GM19351 (cell line): ENCODE results near the gene PRIM2.
"Not testable (repeated sequence)": the region's sequence is repeated elsewhere in the genome, so short reads cannot be mapped to it uniquely, and the experiment has no call there.

Experiments used
- ATAC-seq: cut with Tn5 transposase; IDR thresholded peaks from one replicate; pipeline ENCODE4 v1.9.1; 2021; ENCODE audit warnings: mild to moderate bottlenecking, moderate library complexity; ENCODE audit not compliant: unreplicated experiment

The PRIM2 gene

DNA sequence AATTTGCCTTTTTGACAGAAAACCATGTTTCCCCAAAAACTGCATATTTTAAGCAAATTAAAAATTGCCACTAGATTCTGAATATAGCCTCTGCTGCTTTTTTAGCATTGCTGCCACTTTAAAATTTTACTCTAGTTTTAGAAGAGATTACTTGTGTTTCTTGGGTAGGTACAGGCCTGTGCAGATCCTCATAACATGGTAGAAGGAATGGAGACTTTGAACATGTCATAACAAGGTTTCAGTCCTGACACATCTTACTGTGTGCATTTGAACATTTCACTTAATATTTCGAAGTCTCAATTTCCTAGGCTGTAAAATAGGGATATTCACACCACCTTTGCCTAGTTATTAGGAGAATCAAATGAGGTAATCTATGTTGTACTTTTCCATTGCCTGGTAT lies 259.6 kb downstream of the PRIM2 start:
- ATAC-seq: not testable (repeated sequence)

DNA sequence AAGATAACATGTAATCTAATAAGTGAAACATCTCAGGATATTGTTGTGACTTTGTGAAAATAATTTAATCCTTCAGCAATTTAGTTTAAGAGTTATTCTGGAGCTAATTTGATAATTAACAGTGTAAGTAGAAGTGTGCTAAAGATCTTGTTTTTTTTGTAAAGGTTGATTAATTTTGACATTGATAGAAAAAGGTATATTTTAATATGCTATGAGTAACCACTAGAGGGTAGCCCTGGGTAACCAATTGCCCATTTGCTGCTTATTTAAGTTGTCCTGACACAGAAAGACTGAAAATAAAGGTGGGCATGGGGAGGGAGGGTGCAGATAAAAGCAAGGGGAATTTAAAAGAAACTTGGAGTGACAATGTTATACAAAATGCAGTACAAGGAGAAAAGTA lies 262.1 kb downstream of the PRIM2 start:
- ATAC-seq: not testable (repeated sequence)

DNA sequence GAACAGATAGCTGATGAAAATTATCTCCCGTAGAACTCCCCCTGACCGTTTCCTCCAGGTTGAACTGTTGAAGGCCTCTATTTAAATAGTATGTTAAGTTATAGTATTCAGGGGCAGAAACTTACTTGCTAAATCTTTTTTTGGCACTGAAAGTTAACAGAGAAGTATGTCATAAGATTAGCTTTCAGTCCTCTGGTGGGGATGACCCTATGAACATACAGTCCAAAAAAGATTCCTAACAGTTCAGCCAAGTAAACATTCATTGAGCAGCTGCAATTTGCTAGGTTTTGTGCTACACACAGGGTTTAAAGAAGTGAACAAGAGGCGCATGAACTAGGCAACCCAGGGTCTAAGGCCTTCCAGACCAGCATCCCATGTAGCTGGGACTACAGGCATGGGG lies 264.2 kb downstream of the PRIM2 start:
- not testable (repeated sequence) for ATAC-seq

DNA sequence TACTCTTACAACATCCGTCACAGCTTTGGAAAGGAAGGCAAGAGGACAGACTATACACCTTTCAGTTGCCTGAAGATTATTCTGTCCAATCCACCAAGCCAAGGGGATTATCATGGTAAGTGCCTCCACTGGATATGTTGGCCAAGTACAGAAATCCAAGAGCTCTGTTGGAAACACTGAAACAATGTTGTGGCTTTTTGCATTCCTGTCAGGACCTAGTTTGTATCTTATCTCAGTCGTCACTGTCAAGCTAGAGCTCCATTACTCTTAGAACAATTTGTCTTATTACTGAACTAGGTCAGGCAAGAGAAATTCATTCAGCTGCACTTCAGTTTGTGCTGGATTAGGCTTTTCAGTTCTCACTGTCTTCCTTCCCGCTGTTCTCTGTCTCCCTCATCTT lies 283.7 kb downstream of the PRIM2 start:
- not testable (repeated sequence) for ATAC-seq

DNA sequence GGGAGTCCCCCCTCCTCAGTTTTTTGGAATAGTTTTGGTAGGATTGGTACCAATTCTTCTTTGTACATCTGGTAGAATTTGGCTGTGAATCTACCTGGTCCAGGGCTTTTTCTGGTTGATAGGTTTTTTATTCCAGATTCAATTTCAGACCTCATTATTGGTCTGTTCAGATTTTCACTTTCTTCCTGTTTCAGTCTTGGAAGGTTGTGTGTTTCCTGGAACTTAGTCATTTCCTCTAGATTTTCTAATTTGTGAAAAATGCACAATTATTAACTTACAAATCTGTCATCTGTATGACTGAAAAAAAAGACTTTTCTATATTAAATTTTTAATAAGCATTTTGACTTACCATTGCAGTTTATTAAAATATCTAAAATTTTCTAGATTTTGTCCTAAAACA lies 287.9 kb downstream of the PRIM2 start:
- not testable (repeated sequence) for ATAC-seq

DNA sequence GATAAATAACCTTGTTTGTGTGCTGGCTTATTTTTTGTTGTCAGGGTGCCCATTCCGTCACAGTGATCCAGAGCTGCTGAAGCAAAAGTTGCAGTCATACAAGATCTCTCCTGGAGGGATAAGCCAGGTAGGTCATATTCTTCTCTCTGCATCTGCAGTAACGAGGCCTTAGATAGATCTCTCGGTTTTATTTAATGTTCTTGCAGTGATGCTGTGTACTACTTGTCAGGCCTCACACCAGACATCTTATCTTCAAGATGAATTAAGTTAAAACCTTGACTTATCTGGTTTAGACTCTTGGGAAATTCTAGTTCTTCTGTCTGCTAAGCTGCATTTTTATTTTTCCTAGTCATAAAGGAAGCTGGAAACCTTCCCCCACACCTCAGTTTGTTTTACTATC lies 288.9 kb downstream of the PRIM2 start:
- ATAC-seq: not testable (repeated sequence)

DNA sequence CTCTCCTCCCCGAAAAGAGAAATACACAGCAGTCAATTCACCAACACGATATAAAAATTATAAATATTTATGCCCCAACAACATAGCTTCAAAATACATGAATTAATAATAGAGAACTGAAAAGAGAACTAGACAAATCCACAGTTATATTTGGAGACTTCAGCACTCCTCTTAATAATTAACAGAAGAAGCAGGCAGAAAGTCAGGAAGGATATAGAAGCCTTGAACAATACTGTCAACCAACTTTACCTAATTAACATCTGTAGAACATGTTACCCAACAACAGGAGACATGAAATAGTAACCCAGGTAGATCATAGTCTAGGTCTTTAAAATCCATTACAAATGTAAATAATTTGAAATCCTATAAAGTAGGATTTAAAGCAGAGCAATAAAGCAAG lies 293.2 kb downstream of the PRIM2 start:
- not testable (repeated sequence) for ATAC-seq

DNA sequence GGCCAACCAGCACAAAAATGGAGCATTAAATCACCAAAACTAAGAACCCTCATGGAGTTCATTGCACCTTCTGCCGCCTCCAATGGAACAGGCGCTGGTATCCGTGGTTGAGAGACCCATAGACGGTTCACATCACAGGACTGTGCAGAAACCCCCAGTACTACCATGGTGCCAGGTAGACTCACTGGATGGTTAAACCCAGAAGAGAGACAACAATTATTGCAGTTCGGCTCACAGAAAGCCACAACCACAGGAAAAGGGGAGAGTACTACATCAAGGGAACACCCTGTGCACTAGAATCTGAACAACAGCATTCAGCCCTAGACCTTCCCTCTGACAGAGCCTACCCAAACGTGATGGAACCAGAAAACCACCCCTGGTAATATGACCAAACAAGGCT lies 301.5 kb downstream of the PRIM2 start:
- not testable (repeated sequence) for ATAC-seq

DNA sequence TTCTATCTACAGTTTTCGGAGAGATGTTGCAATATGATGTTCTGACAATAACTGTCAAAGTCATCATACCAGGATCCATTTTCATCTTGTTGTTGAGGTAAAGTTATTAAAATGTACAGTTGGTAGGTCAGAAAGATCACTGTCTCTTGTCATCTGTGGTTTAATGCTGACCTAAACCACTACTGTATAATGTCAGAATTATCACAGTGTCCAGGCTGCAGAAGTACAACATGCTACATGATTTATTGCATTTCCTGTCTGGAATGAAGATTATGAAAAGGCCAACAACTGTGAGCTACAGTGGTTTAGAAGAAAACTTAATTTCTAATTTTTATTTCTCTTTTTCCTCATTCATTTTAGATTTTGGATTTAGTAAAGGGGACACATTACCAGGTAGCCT lies 314.3 kb downstream of the PRIM2 start:
- ATAC-seq: not testable (repeated sequence)

DNA sequence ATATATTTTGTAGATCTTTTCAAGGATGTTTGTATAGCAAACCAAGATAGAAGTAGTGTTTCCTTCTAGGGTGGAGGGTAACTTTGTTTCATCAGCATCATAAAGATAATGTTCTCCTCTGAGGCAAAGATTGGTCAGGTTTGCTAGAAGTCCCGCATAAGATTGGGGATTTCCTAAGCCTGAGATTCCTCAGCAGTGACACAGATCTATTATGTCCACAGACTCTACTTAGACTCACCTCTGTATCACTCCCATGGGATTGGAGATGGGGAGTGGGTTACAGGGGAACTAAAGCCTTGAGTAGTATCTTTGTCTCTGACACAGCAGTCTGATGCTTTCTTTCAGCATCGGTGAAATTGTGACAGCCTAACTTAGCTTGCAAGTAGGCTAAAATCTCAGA lies 341.1 kb downstream of the PRIM2 start:
- ATAC-seq: not testable (repeated sequence)

DNA sequence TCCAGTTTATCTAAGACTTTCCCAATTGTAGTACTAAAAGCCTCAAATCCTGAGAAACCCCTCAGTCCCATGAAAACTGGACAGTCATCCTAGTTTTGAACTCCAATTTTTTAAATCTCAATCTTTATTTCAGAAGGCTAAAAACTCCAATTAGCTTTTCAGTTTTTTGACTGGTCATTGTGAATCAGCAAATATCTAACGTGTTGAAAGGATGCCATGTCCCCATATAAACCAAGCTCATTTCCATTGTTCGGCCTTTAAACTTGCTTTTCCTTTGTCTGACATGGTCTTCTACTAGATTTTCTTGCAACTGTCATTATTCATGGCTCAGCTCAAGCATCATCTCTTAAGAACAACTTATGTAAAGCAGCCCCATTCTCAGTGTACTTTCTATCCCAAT lies 342.4 kb downstream of the PRIM2 start:
- not testable (repeated sequence) for ATAC-seq

DNA sequence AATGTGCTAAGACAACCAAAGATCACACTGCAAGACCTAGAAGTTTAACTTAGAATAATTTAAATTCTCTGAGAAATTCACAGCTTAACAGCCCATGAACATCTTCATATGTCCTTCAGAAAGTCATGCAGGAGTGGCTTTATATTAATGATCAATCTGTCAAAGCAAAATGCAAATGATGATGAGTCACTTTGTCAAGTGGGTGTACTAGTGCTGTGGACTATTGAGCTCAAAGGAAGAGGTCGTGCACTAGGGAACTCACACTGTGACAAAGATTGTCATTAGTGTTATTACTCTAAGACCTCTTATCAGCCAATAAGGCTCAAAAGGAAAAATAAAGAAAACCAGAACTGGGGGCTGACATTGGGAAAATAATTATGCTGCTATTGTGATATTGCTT lies 343.5 kb downstream of the PRIM2 start:
- not testable (repeated sequence) for ATAC-seq

DNA sequence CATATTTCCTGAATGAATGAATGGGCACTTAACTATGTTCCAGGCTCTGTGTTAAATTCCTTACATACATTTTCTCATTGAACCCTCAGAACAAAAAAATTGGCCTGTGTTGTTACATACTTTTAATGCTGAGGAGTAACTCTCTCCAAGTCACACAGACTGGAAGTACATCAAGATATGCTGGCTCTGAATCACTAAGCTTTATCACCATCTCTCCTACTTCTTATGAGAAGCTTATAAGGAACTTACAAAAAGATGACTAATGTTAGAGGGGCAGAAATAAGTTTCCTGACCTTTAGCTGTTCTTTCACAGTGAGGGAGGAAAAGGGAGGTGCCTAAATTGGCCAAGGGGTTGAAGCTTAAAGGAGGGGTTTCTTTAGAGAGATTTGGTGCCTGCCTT lies 350.7 kb downstream of the PRIM2 start:
- ATAC-seq: not testable (repeated sequence)

DNA sequence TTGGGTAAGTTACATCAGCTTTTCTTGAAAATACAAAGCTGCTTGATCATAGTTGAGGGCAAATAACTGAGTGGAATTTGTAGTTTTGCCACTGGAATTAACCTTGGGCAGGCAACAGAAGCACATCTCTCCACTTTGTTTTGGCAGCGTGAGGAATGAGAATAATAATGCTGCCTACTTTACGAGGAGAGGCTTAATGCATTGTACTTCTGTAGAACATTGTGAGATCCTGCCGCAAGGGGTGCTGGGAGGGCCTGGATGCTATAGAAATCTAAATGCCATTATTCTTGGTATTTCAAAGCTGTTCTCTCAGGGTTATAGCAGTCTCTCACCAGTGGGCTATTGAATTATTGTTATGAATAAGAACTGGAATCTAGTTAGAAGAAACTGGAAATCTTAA lies 353.8 kb downstream of the PRIM2 start:
- ATAC-seq: not testable (repeated sequence)

DNA sequence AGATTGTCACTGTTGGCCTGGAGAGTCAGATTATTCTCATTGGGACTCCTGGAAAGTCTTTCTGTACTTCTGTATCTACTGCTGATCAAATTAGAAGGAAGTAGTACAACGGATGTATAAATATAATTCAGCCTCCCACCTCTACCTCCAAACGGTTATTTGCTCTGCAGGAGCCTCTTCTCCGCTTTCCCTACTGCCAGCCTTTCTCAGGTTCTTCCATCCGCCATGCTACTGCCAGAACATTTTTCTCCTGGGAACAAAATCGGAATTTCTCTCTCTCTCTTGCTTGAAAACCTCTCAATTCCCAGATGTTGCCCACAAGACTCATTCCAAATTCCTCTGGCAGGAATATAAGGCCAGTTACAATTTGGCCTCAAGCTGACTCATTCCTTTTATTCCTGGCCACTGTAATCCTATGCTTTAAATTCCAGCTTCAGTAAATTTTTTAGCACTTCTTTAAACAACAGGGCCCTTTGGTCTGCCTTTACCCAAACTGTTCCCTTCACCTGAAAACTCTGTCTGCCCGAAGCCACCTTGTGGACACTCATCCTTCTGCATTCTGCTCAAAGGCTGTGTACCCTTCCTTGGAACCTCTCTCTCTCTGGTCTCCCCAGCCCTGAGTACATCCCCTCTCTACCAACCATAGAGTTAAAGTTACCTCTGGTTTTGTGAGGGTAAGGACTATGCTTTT lies 354.7 kb downstream of the PRIM2 start:
- ATAC-seq: peak; percentile 62

DNA sequence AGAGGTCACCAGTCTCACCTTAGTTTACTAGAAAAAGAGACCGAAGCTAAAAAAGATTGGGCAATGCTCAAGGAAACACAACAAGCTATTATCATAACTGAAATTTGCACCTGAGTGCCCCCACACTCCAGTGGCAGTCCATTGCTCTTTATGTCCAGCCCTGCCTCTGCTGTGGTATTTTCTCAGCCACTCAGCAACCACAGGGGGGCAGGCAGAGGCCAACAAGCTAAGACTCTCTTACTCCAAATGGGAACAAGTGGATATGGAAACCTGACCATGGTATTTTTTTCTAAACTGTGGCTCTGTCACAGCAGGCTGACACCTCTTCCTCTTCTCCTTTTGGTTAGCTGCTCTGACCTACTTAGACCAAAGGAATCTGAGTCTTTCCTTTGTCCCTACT lies 355.9 kb downstream of the PRIM2 start:
- not testable (repeated sequence) for ATAC-seq

DNA sequence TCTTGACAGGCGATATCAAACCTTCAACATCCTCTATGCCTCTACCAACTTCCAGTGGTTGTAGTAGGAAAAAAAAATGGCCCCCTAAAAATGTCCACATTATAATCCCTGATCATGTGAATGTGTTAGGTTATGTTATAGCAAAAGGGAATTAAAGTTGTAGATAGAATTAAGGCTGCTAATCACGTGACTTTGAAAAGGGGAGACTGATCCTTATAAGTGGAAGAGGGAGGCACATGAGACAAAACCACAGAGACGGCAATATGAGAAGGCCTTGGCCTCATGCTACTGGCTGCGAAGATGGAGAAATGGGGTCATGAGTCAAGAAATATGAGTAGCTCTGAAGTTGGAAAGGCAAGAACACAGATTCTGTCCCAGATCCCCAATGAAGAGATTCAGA lies 358.0 kb downstream of the PRIM2 start:
- not testable (repeated sequence) for ATAC-seq

DNA sequence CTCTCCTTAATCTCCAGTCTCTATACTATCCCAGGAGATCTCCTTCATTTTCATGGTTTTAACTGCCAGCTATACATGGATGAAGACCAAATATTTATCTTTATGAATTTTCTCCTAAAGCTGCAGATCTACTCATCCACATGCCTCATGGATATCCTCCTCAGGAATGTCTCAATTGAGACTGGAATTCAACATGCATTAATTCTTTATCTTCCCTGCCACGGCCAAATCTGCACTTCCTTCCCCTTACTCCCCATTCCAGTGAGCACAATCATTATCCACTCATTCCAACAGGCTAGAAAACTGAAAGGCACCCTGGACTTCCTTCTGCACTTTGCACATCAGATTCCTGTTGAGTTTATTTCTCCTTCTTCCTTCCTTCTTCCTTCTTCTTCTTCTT lies 379.0 kb downstream of the PRIM2 start:
- ATAC-seq: not testable (repeated sequence)
